GM19023 (cell line): Measurements from ENCODE around the gene ZNF208.
"Not testable (repeated sequence)": the region's sequence is repeated elsewhere in the genome, so short reads cannot be mapped to it uniquely, and the experiment has no call there.

Experiments
- ATAC-seq: cut with Tn5 transposase; IDR thresholded peaks from one replicate; pipeline ENCODE4 v1.9.1; 2021; ENCODE audit warnings: mild to moderate bottlenecking, moderate library complexity; ENCODE audit not compliant: unreplicated experiment

Gene ZNF208

GRCh38 chr19:22010437-22011143, at the start of gene ZNF208:
Gene ZNF208, minus strand, starts transcription at chr19:22010943. Its CDS starts 149 bp downstream, at chr19:22010794.
- ATAC-seq: not testable (repeated sequence)

- ATAC-seq: no peak
Measured at GRCh38 chr19:22052644-22053013, 41.9 kb upstream of the ZNF208 start.

- not testable (repeated sequence) for ATAC-seq
Measured at GRCh38 chr19:22041151-22041550, 30.4 kb upstream of the ZNF208 start.

GRCh38 chr19:22030680-22031079, 19.9 kb upstream of the ZNF208 start:
- no peak for ATAC-seq

GRCh38 chr19:22026687-22027086, 15.9 kb upstream of the ZNF208 start:
- ATAC-seq: no peak

GRCh38 chr19:22025539-22025938, 14.8 kb upstream of the ZNF208 start:
- not testable (repeated sequence) for ATAC-seq

GRCh38 chr19:21970466-21970865, 40.3 kb downstream of the ZNF208 start:
- no peak for ATAC-seq

GRCh38 chr19:21947775-21948174, 63.0 kb downstream of the ZNF208 start:
- no peak for ATAC-seq

DNA sequence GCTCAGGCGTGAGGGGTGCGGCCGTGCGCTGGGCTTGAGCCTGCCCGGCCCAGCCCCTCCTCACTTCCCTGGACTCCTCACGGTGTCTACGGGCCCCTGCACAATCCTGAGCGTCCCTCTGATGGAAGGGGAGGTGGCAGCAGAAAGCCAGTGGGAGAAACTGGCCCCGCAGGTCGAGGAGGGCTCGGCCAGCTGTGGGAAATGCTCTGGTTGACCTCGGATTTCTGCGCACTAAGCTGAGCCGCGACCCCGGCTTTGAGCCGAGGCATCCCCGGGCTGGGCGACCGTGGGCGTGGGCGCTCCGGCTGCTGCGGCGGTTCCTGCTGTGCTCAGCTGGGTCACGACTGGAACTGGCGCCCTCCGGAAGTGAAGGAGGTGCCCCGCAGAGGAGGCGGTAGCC, 70.1 kb downstream of the ZNF208 start:
- no peak for ATAC-seq

GRCh38 chr19:21934593-21934992, 76.2 kb downstream of the ZNF208 start:
- ATAC-seq: no peak

DNA sequence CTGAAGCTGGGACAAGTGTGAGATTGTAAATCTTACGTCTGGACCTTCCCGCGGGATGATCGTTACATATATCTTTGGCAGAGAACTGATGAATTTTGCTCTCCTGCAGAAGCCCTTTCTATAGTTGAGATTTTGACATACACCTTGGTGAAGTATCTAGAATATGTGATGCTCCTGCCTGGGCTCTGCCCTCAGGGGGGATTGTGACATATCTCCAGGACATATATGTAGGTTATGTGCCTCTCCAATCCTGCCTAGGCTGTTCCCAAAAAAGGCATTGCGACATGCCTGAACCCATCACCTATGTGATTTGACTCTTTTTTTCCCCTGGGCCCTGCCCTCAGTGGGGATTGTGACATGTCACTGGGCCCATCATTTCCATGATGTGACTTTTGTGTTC, 76.6 kb downstream of the ZNF208 start:
- ATAC-seq: no peak

- ATAC-seq: no peak
Measured at GRCh38 chr19:21922276-21922675, 88.5 kb downstream of the ZNF208 start.

GRCh38 chr19:21921691-21922180, 89.0 kb downstream of the ZNF208 start:
- no peak for ATAC-seq

DNA sequence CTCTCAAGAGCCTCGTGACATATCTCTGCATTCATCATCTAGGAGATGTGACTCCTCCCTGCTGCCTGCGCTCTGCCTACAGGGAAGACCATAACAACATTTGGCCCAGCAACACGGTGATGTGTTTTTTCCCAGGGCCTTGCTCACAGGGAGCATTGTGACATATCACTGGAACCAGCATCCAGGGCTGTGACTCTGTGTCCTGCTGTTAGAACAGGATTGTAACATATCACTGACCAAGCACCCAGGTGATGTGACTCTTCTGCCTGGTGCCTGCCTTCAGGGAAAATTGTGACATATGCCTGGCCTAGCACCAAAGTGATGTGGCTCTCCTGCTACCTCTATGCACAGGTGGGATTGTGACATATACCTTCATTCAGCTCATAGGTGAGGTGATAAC, 95.3 kb downstream of the ZNF208 start:
- ATAC-seq: no peak

DNA sequence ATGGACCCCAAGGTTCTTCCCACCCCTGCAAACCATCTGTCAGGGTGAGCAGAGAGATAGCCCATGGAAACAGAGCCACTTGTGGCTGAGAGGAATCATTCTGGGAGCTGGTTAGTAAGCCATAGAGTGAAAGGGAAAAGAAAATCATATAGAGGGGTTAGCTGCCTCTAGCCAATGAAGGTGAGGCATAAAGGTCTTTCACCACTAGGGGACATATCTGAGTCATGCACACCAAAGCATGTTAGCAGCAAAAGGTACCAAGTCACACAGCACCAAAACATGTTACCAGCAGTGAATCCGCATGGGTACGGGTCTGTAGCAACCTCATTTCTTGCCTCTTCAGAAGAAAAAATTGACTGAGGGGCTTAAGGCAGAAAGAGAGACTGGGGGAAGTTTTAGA, 98.1 kb downstream of the ZNF208 start:
- no peak for ATAC-seq

DNA sequence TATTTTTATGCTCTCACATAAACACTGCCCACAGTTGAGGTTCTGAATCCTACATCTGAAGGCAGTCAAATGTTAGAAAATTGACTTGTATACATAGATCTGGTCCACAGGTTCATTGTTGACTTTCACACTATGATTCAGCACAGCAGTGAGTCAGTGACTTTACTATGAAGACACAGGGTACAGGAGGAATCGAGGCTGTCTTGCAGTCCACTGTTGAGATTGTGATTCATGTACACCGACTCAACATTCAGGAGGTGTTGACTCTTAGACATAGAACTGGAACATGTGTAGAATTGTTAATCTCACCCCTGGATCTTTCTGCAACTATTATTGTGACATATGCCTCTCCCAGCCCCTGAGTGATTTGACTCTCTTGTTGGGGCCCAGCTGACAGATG, 100.4 kb downstream of the ZNF208 start:
- no peak for ATAC-seq

DNA sequence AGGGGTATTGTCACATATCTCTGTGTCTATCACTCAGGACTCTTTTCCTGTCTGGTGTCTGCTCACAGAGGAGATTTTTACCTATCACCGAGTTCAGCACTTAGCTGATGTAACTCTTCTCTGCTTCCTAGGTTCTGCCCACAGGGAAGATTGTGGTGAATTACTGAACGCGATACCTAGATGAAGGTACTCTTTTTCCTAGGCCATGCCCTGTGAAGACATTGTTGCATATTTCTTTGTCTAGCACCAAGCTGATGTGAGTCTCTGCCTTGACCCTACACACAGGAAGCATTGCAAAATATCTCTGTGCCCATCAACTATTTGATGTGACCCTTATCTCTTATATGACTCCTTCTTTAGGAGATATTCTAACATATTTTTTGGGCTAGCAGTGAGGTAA, 102.7 kb downstream of the ZNF208 start:
- no peak for ATAC-seq

DNA sequence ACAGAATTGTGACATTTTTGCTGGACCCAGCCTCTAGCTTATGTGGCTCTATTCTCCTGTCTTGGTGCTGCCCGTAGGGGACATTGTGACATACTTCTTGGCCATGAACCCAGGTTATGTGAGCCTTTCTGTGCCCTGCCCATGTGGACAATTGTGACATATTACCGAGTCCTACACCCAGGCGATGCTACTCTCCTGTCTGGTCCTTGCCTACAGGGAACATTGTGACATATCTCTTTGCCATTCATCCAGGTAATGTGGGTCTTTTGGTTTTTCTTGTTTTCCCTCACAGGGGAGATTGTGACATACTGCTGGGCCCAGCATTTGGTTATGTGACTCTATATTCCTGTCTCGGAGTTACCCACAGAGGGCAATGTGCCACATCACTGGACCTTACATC, 103.2 kb downstream of the ZNF208 start:
- ATAC-seq: no peak

GRCh38 chr19:21902571-21902970, 108.2 kb downstream of the ZNF208 start:
- no peak for ATAC-seq

- ATAC-seq: no peak
Measured at GRCh38 chr19:21901861-21902260, 108.9 kb downstream of the ZNF208 start.

DNA sequence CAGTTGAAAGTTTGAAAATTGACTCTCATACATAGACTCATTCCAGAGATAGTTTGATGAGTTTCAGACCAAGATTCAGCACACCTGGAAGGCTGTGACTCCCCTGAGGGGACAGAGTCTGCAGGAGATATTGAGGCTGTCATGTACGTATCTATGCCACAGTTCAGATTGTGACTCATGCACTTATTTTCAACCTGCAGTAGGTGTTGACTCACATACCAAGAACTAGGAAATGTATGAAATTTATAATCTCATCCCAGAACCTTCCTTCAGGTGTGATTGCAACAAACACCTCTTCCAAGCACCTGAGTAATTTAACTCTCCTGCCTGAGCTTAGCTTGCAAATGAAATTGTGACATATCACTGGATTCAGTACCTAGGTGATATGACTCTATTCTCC, 110.3 kb downstream of the ZNF208 start:
- no peak for ATAC-seq

GRCh38 chr19:21891086-21891485, 119.7 kb downstream of the ZNF208 start:
- no peak for ATAC-seq

GRCh38 chr19:21890017-21890416, 120.7 kb downstream of the ZNF208 start:
- not testable (repeated sequence) for ATAC-seq
